T-helper 1 cell (primary cell): Measurements from ENCODE around the gene MANBA.

ENCODE experiments used
- DNase-seq, 5 donors: peaks; one replicate each; pipeline ENCODE4 v3.0.0-alpha.2; 2012 to 2020
- total RNA-seq, 4 donors: gene quantifications; one replicate each; lab custom pipeline; 2026; lab: John Stamatoyannopoulos, UW

The MANBA gene
- 32.1 to 51.7 (median 43.6) reads per million in 4 donors for total RNA-seq

GRCh38 chr4:102760645-102761295, at the start of gene MANBA:
Gene MANBA, minus strand, starts transcription at chr4:102760968. Its CDS starts 74 bp downstream, at chr4:102760894.
- DNase-seq, result peak; percentile 73 to 90 (median 77)

DNA sequence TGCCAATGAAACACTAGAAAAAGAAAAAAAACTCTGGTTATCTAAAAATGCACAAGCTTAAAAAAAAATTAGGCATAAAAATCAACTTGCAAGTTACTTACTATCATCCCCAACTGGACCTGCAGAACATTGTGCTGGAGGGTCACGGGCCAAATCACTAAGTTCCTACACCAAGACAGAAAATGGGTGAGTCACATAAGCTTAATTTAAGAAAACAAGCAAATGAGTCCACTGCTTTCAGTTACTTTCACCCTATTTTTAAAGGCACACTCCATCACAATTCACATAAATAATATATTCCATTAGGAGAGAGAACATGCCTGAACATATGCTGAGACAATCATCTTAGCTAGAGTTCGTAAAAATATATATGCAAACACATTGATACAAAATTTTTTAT, 48.9 kb upstream of the MANBA start:
- DNase-seq, result no peak

DNA sequence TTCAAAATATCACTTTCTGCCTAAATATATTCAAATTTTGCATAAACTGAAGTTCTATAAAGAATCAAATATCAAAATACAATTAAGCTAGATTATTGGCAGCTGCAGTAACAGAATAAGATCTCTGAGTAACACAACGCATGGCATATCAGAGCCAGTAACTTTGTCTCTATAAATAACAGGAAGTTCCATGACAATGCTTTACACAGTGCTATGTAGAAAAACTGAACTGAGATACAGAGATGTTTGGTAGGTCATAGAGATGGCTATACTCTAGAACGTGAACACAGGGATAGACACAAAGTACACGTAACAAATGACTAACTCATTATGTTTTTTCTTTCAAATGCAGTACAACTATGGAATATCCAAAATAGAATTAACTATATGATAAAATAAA, 48.4 kb upstream of the MANBA start:
- no peak for DNase-seq

- DNase-seq, result no peak
These were observed 47.2 kb upstream of the MANBA start for GRCh38 chr4:102808009-102808408.

DNA sequence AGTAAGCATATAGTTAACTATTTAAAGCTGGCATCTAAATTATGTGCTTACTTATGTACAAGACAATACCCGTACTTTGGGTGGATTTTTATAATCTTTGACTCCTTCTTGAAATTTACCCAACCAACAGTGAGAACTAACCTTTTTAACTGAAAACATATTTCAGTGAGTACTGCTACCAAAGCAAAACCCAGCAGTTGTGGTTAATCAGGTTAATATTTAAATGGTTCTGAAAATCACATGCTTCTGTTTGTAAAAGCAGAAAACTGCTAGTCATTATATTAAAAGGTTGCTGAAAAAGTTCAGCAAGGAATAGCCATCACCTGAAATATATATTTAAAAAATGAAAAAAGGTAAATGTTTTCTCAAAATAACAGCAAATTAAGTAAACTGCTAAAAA, 46.6 kb upstream of the MANBA start:
- no peak for DNase-seq

GRCh38 chr4:102799816-102800215, 39.0 kb upstream of the MANBA start:
- no peak for DNase-seq

DNA sequence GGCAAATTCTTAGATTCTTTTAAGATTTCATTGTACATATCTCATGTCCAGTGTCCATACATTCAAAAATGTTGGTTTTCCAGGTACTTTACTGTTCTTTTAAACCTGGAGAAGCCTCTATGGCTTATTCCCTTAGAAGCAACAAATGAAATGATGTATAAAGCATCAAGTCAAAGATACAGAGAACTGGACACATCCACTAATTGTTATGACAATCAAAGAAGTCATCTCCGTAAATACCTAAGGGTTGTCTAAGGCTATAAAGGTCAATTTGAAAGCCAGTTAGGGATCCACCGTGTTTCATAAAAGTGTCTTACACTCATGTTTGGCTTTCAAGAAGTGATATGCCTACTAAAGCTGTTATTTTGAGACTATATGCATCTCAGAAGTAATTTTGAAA, 34.2 kb upstream of the MANBA start:
- no peak for DNase-seq

DNA sequence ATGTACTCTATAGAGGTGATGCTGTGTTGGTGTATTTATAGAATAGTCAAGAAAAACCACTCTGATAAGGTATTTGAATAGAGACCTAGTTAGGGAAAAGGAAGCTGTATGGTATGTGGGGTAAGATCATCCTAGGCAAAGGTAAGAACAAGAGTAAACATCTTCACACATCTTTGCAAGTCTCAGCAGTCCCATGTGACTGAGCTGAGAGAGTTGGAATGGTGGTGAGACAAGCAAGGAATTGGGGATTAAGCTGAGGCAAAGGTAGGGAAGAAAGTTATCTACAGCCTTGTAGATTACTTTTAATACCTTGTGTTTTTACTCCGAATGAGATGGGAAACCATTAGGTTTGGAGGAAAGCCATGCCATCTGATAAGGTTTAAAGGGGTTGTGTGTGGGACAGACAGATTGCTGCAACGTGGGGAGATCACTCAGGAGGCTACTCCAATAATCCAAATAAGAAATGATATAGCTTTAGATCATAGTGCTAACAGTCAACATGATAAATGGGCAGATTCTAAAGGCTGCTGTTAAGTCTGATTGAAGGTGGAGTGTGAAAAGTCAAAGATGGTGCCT, 31.7 kb upstream of the MANBA start:
- no peak for DNase-seq

DNA sequence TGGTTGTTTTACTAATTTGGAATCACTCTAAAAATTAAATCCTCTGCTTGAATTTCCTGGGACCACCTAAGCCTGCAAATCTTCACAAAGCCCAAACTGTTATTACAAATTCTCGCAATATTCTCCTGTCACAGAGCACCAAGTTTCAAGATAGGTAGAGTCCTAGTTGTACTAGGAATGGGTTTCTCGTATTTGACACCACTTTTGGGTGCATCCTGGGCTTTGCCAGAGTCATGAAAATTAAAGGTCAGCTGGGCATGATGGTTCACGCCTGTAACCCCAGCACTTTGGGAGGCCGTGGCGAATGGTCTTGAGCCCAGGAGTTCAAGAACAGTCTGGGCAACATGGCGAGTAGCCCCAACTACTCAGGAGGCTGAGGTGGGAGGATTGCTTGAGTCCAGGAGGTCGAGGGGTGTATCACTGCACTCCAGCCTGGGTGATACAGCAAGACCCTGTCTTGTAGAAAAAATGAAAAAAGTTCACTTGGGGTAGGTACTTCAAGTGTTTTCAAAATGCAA, 30.6 kb upstream of the MANBA start:
- DNase-seq, result no peak

GRCh38 chr4:102789317-102789717, 28.5 kb upstream of the MANBA start:
- DNase-seq, result peak in 1 of 5 donors; percentile 18

GRCh38 chr4:102787944-102788343, 27.2 kb upstream of the MANBA start:
- no peak for DNase-seq

- peak in 1 of 5 donors; percentile 31 for DNase-seq
These were observed 26.5 kb upstream of the MANBA start for GRCh38 chr4:102787096-102787881.

- no peak for DNase-seq
These were observed 25.5 kb upstream of the MANBA start for GRCh38 chr4:102786279-102786678.

DNA sequence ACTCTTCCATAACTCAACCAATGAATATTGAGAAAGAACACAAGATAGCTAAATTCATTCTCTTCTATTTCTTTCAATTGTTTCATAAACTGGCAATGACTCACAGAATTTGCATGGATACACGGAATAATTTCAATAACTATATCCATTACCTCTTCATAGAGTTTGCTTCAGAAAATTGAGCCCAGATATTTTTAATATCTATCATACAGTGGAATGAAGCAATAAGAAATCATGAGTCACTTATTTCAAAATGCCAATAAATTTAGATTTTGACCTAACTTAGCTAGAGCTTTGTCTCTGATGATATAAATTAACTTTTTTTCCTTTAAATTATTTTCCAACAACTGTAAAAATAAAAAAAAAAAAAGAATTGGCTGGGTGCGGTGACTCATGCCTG, 22.2 kb upstream of the MANBA start:
- no peak for DNase-seq

DNA sequence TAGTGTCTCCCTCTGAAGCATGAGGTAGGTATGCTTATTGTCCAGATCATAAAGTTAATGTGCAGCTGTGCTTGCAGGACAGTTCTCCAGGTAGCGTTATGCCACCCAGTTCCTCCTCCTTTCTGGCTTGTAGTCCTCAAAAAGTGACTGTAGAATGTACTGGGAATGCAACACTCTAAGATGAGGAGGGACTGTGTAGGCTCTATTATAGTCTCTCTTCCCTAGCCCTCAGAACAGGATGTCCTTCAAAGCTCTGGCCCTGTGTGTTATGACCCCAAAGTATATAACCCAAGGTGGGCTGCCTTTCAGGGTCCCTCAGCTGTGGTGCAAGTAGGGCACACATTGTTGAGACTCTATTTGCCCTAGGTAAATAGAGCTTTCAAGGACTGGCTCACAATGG, 20.8 kb upstream of the MANBA start:
- DNase-seq, result no peak

GRCh38 chr4:102780476-102781144, 19.8 kb upstream of the MANBA start:
- DNase-seq, result peak in 1 of 5 donors; percentile 23

GRCh38 chr4:102779204-102779603, 18.4 kb upstream of the MANBA start:
- DNase-seq, result no peak

GRCh38 chr4:102778720-102779119, 18.0 kb upstream of the MANBA start:
- no peak for DNase-seq

- no peak for DNase-seq
These were observed 15.0 kb upstream of the MANBA start for GRCh38 chr4:102775805-102776204.

- DNase-seq, result no peak
These were observed 13.5 kb upstream of the MANBA start for GRCh38 chr4:102774254-102774653.

GRCh38 chr4:102772738-102773340, 12.1 kb upstream of the MANBA start:
- DNase-seq, result no peak

GRCh38 chr4:102764901-102765300, 4.1 kb upstream of the MANBA start:
- no peak for DNase-seq

DNA sequence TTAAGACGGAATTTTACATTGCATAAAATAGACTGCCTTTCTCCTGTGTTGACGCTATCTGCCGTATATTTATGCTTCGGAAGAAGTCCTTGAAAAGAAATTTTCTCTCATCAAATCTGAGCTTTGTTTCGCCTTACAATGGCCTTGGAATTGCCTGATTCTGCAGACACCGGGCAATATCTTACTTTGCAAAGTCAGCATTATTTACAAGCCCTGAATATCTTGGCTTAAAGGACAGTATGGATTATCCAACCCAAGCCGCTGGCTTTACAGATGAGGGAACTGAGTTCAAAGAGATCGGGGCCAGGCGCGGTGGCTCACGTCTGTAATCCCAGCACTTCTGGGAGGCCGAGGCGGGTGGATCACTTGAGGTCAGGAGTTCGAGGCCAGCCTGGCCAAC, 1.1 kb upstream of the MANBA start:
- DNase-seq, result no peak
